ENCODE results near the gene BAHCC1. TPM values are rescaled to one million over a fixed set of nuclear protein-coding genes. Genes with fewer than 3 reads are reported as not detected.

BAHCC1 gene
- total and polyA plus RNA-seq, 4 donors, result 3.9 to 49.3 (median 19.8) TPM

GRCh38 chr17:81460856-81461460 lies 65.7 kb downstream of the BAHCC1 start:
- no peaks in the 10 kb centered on the region for H3K4me1 ChIP-seq (ENCODE audit: control insufficient read depth in 1 of 2, insufficient read depth in 2 of 2, low read length in 2 of 2)
- no peaks in the 10 kb centered on the region for H3K27me3 ChIP-seq (ENCODE audit: control insufficient read depth in 1 of 2, insufficient read depth in 2 of 2, low read length in 1 of 2)
- H3K27ac ChIP-seq (ENCODE audit: low read depth in 1 of 2, low read length in 2 of 2), result no peak overlapping the region
- DNase-seq (no peak), ATAC-seq (ENCODE audit: low FRiP score) (no peak)
- 93 to 94% methylated on average over 33 to 43 of the region's 43 CpGs for WGBS, 2 donors
- no peaks in the 10 kb centered on the region for H3K36me3 ChIP-seq (ENCODE audit: control insufficient read depth in 1 of 2, insufficient read depth in 2 of 2, low read length in 1 of 2)
- no peaks in the 10 kb centered on the region for H3K9me3 ChIP-seq (ENCODE audit: control insufficient read depth, low read length)
- H3K4me3 ChIP-seq (ENCODE audit: low read length in 2 of 2), result no peak overlapping the region
- intact Hi-C loops (cut with DNase I), result no loop called here

- no peaks in the 10 kb centered on the region for H3K36me3 ChIP-seq (ENCODE audit: control insufficient read depth in 1 of 2, insufficient read depth in 2 of 2, low read length in 1 of 2)
- WGBS, 2 donors, result 94 to 95% methylated on average over 44 to 50 of the region's 50 CpGs
- no peak for ATAC-seq (ENCODE audit: low FRiP score)
- no peak overlapping the region for H3K27ac ChIP-seq (ENCODE audit: low read depth in 1 of 2, low read length in 2 of 2)
- no peak overlapping the region for H3K4me3 ChIP-seq (ENCODE audit: low read length in 2 of 2)
- H3K27me3 ChIP-seq (ENCODE audit: control insufficient read depth in 1 of 2, insufficient read depth in 2 of 2, low read length in 1 of 2), result no peaks in the 10 kb centered on the region
- no peaks in the 10 kb centered on the region for H3K9me3 ChIP-seq (ENCODE audit: control insufficient read depth, low read length)
- DNase-seq, result no peak
- intact Hi-C loops (cut with DNase I), result no loop called here
- H3K4me1 ChIP-seq (ENCODE audit: control insufficient read depth in 1 of 2, insufficient read depth in 2 of 2, low read length in 2 of 2), result no peaks in the 10 kb centered on the region
Measured at GRCh38 chr17:81461607-81462500, 66.6 kb downstream of the BAHCC1 start.

- ATAC-seq (ENCODE audit: low FRiP score), result no peak
- no peaks in the 10 kb centered on the region for H3K4me1 ChIP-seq (ENCODE audit: control insufficient read depth in 1 of 2, insufficient read depth in 2 of 2, low read length in 2 of 2)
- H3K9me3 ChIP-seq (ENCODE audit: control insufficient read depth, low read length), result no peaks in the 10 kb centered on the region
- no peak for DNase-seq
- H3K27me3 ChIP-seq (ENCODE audit: control insufficient read depth in 1 of 2, insufficient read depth in 2 of 2, low read length in 1 of 2), result no peaks in the 10 kb centered on the region
- intact Hi-C loops (cut with DNase I), result no loop called here
- no peaks in the 10 kb centered on the region for H3K36me3 ChIP-seq (ENCODE audit: control insufficient read depth in 1 of 2, insufficient read depth in 2 of 2, low read length in 1 of 2)
- WGBS, 2 donors, result 94 to 95% methylated on average over 28 to 33 of the region's 33 CpGs
- no peak overlapping the region for H3K27ac ChIP-seq (ENCODE audit: low read depth in 1 of 2, low read length in 2 of 2)
- no peak overlapping the region for H3K4me3 ChIP-seq (ENCODE audit: low read length in 2 of 2)
Measured at GRCh38 chr17:81462506-81463125, 67.4 kb downstream of the BAHCC1 start.

GRCh38 chr17:81463506-81463905 lies 68.2 kb downstream of the BAHCC1 start:
- ATAC-seq (ENCODE audit: low FRiP score) (no peak), DNase-seq (no peak)
- Histone ChIP-seq H3K4me1 (ENCODE audit: control insufficient read depth in 1 of 2, insufficient read depth in 2 of 2, low read length in 2 of 2) (no peaks in the 10 kb centered on the region), H3K9me3 (ENCODE audit: control insufficient read depth, low read length) (no peaks in the 10 kb centered on the region), H3K27ac (ENCODE audit: low read depth in 1 of 2, low read length in 2 of 2) (no peak overlapping the region), H3K4me3 (ENCODE audit: low read length in 2 of 2) (no peak overlapping the region), H3K27me3 (ENCODE audit: control insufficient read depth in 1 of 2, insufficient read depth in 2 of 2, low read length in 1 of 2) (no peaks in the 10 kb centered on the region), H3K36me3 (ENCODE audit: control insufficient read depth in 1 of 2, insufficient read depth in 2 of 2, low read length in 1 of 2) (no peaks in the 10 kb centered on the region)
- intact Hi-C loops (cut with DNase I), result no loop called here
- 97% methylated on average over 32 of the region's 32 CpGs for WGBS, 2 donors

DNA sequence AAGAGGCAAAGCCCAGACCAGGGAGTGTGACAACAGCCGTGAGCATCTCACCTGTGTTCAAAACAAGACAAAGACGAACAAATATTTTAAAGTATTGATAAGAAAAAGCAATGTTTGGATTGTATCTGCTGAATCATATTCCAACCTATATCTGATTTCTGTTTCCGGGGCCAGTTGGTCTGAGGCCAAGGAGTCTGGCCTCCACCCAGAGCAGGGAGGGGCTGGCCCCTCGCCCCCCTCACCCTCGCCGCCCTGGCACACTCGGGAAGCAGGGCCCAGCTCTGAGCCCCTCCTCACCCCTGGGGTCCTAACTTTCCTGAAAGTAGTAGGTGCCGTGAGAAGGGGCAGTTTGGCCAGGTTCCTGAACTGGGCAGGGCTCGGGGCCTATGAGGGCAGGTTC lies 69.3 kb downstream of the BAHCC1 start:
- no peak for DNase-seq
- Histone ChIP-seq H3K36me3 (ENCODE audit: control insufficient read depth in 1 of 2, insufficient read depth in 2 of 2, low read length in 1 of 2) (no peaks in the 10 kb centered on the region), H3K27ac (ENCODE audit: low read depth in 1 of 2, low read length in 2 of 2) (no peak overlapping the region), H3K4me3 (ENCODE audit: low read length in 2 of 2) (no peak overlapping the region), H3K27me3 (ENCODE audit: control insufficient read depth in 1 of 2, insufficient read depth in 2 of 2, low read length in 1 of 2) (no peaks in the 10 kb centered on the region), H3K9me3 (ENCODE audit: control insufficient read depth, low read length) (no peaks in the 10 kb centered on the region), H3K4me1 (ENCODE audit: control insufficient read depth in 1 of 2, insufficient read depth in 2 of 2, low read length in 2 of 2) (no peaks in the 10 kb centered on the region)
- no peak for ATAC-seq (ENCODE audit: low FRiP score)
- intact Hi-C loops (cut with DNase I), result no loop called here
- WGBS, 2 donors, result 75 to 77% methylated on average over 9 of the region's 9 CpGs

DNA sequence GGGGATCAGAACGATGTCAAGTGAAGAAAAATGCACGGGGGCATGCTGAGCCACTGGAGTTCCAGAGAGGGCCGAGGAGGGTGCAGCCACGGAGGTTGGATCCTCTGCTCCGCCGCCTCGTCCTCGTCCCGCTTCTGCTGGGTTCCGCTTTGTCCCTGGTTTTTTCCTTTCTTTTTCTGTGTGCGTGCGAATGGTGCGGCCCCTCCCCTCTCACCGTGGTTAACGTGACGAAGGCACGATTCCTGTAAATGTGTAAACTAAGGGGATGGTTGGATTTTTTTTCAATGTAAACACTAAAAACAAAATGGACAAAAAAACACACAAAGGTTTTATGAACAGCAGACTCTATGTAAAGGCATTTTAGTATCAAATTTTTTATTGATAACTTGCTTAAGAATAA lies 70.7 kb downstream of the BAHCC1 start:
- ATAC-seq (ENCODE audit: low FRiP score) (no peak), DNase-seq (no peak)
- WGBS, 2 donors, result 92 to 94% methylated on average over 17 of the region's 17 CpGs
- Histone ChIP-seq H3K27ac (ENCODE audit: low read depth in 1 of 2, low read length in 2 of 2) (no peak overlapping the region), H3K4me1 (ENCODE audit: control insufficient read depth in 1 of 2, insufficient read depth in 2 of 2, low read length in 2 of 2) (no peaks in the 10 kb centered on the region), H3K9me3 (ENCODE audit: control insufficient read depth, low read length) (no peaks in the 10 kb centered on the region), H3K36me3 (ENCODE audit: control insufficient read depth in 1 of 2, insufficient read depth in 2 of 2, low read length in 1 of 2) (no peaks in the 10 kb centered on the region), H3K27me3 (ENCODE audit: control insufficient read depth in 1 of 2, insufficient read depth in 2 of 2, low read length in 1 of 2) (no peaks in the 10 kb centered on the region), H3K4me3 (ENCODE audit: low read length in 2 of 2) (no peak overlapping the region)
- intact Hi-C loops (cut with DNase I), result no loop called here

DNA sequence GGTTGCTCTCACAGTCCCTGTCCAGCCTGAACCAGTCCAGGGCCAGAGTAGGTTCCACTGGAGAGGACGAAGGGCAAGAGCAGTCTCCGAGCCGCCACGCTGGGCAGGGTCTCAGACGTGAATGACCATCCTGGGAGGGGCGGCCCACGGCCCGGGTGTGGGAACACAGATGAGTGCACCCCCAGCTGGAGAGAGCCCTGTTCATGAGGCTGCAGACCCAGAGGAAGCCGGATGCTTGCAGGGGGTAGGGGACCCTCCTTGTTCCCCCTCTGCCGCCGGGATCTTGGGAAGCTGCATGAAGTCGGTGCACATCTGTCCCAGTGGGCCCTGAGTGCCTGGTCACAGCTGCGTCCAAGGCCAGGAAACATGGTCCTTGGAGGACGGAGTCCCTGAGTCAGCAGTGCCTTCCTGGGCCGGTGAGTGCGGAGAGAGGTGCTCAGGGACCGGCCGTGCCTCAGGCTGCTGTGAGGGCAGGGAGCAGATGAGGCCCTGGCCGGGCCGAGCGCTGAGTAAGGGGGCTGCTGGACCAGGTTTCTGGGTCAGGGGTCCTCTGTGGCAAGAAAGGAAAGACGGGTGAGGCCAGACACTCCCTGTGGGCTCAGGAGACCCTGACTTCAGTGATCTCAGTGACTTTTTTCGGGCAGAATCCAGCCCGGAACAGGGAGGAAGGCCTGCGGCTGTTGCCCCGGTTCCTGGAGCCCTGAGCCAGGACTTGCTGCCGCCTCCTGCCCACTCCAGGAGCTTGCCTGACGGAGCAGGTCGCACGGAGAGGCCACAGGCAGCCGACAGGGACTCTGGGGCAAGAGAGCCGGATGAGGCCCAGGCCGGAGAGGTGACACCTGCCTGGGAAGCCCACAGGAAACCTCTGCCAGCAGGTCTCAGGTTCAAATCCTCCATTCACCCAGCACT lies 71.6 kb downstream of the BAHCC1 start:
- H3K27me3 ChIP-seq (ENCODE audit: control insufficient read depth in 1 of 2, insufficient read depth in 2 of 2, low read length in 1 of 2), result no peaks in the 10 kb centered on the region
- no peaks in the 10 kb centered on the region for H3K36me3 ChIP-seq (ENCODE audit: control insufficient read depth in 1 of 2, insufficient read depth in 2 of 2, low read length in 1 of 2)
- no peaks in the 10 kb centered on the region for H3K9me3 ChIP-seq (ENCODE audit: control insufficient read depth, low read length)
- H3K4me3 ChIP-seq (ENCODE audit: low read length in 2 of 2), result no peak overlapping the region
- intact Hi-C loops (cut with DNase I), result no loop called here
- WGBS, 2 donors, result 91 to 93% methylated on average over 33 of the region's 33 CpGs
- DNase-seq, result no peak
- ATAC-seq (ENCODE audit: low FRiP score), result no peak
- H3K4me1 ChIP-seq (ENCODE audit: control insufficient read depth in 1 of 2, insufficient read depth in 2 of 2, low read length in 2 of 2), result no peaks in the 10 kb centered on the region
- no peak overlapping the region for H3K27ac ChIP-seq (ENCODE audit: low read depth in 1 of 2, low read length in 2 of 2)

DNA sequence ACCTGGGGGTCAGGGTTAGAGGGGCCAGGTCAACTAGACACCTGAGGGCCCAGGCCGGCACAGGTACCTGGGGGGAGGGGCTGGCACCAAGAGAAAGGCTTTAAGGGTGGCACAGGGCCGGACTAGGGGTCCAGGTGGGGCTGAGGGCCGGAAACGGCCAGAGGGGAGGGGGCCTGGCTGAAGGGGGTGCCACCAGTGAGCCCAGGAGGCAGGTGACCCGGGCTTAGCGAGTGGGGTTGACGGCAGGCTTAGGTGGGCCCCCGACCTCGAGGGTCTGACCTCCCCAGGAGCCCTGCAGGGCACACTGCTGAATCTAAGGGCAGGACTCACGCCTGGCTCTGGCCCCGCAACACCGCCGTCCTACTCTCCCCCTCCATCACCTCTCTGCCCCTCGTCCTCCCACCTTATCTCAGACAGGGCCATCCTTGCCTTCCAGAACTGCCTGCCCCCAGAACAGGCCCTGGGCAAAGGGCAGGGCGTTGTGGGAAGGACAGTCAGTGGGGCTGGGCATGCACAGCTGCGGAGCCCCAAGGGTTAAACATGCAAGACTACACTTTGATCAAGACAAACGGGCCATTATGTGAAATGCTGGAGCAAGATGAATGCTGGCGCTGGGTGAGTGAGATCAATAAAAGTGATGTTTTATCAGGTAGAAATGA lies 73.0 kb downstream of the BAHCC1 start:
- Histone ChIP-seq H3K36me3 (ENCODE audit: control insufficient read depth in 1 of 2, insufficient read depth in 2 of 2, low read length in 1 of 2) (no peaks in the 10 kb centered on the region), H3K9me3 (ENCODE audit: control insufficient read depth, low read length) (no peaks in the 10 kb centered on the region), H3K4me3 (ENCODE audit: low read length in 2 of 2) (no peak overlapping the region), H3K4me1 (ENCODE audit: control insufficient read depth in 1 of 2, insufficient read depth in 2 of 2, low read length in 2 of 2) (no peaks in the 10 kb centered on the region), H3K27me3 (ENCODE audit: control insufficient read depth in 1 of 2, insufficient read depth in 2 of 2, low read length in 1 of 2) (no peaks in the 10 kb centered on the region), H3K27ac (ENCODE audit: low read depth in 1 of 2, low read length in 2 of 2) (no peak overlapping the region)
- ATAC-seq (ENCODE audit: low FRiP score), result no peak
- no peak for DNase-seq
- intact Hi-C loops (cut with DNase I), result no loop called here
- 90% methylated on average over 13 to 18 of the region's 18 CpGs for WGBS, 2 donors
